22Rv1 (cell line): ENCODE results near the gene PLXNA2.

ENCODE experiments used
- H3K27ac ChIP-seq: fragments of 450-650 bp; 2 replicates; pipeline ENCODE4 v1.5.1; 2017
- CTCF ChIP-seq: fragments of 450-650 bp; IDR thresholded peaks from 2 replicates; pipeline ENCODE4 v1.5.1; 2017; ENCODE audit warnings: mild to moderate bottlenecking
- ZFX ChIP-seq: fragments of 450-650 bp; IDR thresholded peaks from 2 replicates; pipeline ENCODE4 v1.6.1; 2017; ENCODE audit warnings: antibody characterized with exemption, borderline replicate concordance

PLXNA2 gene

DNA sequence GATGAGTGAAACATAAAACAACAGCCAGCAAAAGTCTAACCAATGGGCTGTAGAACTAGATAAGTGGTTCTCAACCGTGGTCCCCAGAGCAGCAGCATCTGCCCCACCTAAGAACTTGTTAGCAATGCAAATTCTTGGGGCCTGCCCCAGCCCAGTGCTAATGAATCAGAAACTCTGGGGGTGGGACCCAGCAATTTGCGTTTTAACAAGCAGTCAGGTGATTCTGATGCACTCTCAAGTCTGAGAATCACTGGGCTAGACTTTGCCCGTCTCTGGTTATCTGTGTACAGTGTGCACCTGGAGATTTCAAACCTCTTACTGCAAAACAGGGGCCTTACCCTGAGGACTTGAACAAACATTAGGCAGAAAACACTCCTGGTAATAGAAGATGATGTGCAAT, 66.5 kb downstream of the PLXNA2 start:
- TF ChIP-seq ZFX, result no peak
- no peak for TF ChIP-seq CTCF
- no peak overlapping the region for H3K27ac ChIP-seq

GRCh38 chr1:208176649-208177048, 67.5 kb downstream of the PLXNA2 start:
- no peak overlapping the region for H3K27ac ChIP-seq
- no peak for TF ChIP-seq ZFX
- no peak for TF ChIP-seq CTCF

DNA sequence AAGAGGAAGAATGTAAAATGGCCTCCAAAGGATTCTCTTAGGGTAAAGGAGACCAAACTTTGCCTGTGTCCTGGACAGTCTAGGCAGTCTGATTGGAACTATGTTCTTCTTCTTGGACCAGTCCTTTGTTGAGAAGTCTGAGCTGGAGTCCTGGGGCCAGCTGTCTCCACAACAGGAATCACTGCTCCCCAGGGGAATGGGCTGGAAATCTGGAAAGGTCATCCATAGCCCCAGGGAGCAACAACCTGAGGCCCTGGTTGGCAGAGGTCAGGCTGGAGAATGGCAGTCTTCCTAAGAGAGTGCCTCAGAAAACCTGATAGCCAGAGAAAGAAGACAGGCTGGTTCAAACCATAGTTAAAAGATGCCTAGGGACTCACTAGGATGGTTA, 68.7 kb downstream of the PLXNA2 start:
- TF ChIP-seq ZFX (no peak), CTCF (no peak)
- H3K27ac ChIP-seq, result no peak overlapping the region

DNA sequence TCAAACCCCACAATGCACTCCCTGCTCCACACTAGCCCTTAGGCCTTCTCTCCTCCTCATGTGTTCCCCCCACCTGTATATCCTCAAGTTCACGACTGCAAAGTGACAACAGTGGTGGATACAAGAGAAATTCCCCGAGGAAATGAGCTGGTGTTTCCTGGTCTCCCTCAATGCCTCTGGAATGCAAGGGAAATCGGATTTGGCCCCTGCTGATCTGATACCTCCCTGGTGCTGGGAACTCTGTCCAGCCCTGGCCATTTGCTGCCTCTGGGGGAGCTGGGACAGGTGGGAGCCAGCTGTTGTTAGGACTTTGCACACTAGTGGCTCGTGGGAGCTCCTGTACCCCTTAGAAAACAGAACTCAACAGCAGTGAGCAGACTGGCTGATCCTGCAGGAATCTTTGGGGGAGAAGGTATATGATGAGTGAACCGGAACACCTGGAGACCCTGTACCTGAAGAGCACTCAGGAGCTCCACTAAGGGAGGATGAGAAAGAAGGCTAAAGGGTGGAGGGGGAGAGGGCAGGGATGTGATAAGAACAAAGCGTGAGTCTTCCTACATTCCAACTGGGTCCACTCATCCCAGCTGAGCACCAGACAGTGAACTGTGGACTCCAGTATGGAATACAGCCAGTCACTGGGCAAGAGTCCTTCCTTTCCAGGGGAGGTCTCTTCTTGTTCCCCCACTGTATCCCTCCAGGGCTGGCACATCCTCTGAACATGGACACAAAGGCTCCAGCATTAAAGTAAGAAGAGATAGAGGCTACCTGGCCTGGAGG, 69.3 kb downstream of the PLXNA2 start:
- H3K27ac ChIP-seq, result no peak overlapping the region
- TF ChIP-seq CTCF (no peak), ZFX (no peak)

GRCh38 chr1:208174200-208174599, 70.0 kb downstream of the PLXNA2 start:
- no peak for TF ChIP-seq ZFX
- no peak for TF ChIP-seq CTCF
- H3K27ac ChIP-seq, result no peak overlapping the region

DNA sequence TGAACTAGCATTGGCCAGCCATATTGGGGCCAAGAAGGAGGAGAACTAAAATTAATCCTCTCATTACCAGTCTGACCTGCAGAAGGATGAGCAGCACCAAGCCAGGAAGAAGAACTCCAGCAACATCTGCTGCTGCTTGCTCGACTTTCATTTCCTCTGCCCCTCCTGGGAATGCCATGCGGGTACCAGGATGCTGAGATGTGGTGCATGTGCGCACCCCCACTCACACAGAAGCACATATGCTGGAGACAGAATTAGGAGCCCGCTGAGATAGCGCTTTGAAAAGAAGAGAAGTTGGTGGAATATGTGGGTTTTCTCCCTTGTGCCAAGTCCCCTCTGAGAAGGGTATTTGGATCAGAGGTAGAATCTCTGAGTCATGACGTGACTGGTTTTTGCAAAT, 70.4 kb downstream of the PLXNA2 start:
- TF ChIP-seq CTCF, result no peak
- TF ChIP-seq ZFX, result no peak
- no peak overlapping the region for H3K27ac ChIP-seq

DNA sequence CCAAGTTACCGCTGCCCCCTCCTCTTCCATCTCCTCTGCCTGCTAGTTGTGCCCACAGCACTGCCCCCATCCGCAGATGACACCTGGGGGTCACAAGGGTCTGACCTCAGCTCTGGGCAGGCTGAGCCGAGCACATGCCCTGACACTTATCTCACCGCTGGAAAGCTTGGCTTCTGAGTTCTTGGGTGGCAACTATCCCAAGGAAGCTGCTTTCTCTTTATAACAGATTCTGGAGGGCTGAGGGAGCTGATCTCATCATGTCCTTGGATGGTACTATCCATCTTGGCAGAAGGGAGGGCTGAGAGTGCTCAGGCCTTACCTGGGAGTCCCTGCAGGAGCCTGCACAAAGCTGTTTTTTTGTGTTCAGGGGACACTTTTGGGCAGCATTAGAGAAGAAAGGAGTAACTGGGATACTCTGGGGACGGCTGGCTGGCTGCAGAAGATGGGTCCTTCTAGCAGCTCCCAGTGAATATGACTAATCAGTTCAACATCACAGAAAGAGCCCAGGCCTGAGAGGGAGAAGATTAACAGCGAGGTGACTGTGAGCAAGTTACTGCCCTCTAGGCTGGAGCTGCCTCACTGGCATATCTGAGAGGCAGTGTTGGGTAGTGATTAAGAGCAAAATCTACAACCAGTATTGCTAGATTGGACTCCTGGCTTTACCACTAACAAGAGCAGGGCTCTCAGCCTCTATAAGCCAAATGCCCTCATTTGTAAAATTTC, 71.6 kb downstream of the PLXNA2 start:
- no peak for TF ChIP-seq CTCF
- no peak for TF ChIP-seq ZFX
- no peak overlapping the region for H3K27ac ChIP-seq
